Activated CD8-positive, alpha-beta memory T cell treated with anti-CD3 and anti-CD28 coated beads for 48 hours (primary cell): Measurements from ENCODE around the gene VWC2L.

Experiments used
- DNase-seq, 3 experiments: peaks; one replicate each; pipeline ENCODE4 v3.0.0-alpha.2; 2020; ENCODE audit warnings: low read depth in 2 of 3, low spot score in 2 of 3

The VWC2L gene

DNA sequence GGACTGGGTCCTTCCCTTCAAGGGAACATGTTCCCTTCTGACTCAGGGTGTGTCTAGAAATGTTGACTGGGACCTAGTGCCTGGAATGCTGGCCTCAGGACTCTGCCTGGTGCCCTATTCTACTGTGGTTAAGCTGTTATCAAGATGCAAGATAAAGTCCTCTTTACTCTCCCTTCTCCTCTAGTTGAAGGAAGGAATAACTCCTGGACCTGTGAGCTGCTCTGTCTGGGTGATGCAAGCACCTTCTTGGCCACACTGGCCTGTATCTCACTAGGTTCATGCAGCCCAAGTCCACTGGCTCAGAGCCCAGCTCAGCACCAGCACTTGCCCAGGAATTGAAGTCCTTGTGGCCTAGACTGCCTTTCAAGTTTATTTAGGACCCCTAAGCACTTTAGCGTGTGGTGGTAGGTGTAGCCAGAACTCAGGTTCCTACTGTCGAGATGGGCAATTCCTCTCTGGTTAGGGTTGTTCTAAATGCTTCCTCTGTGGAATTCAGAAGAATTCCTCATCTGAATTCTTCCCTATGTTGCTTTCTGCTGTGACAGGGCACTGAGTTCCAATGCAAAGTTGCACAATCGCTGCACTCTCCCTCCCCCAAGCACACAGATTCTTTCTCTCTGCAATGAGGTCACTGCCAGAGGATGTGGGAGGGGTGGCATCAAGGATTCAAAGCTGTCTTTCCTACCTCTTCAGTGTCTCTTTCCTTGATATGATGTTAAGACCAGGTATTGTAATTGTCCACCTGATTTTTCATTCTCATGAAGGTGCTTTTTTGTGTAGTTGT is 54.7 kb downstream of the VWC2L start:
- no peak for DNase-seq

- no peak for DNase-seq
Observed at GRCh38 chr2:214469728-214470127, 58.9 kb downstream of the VWC2L start.

DNA sequence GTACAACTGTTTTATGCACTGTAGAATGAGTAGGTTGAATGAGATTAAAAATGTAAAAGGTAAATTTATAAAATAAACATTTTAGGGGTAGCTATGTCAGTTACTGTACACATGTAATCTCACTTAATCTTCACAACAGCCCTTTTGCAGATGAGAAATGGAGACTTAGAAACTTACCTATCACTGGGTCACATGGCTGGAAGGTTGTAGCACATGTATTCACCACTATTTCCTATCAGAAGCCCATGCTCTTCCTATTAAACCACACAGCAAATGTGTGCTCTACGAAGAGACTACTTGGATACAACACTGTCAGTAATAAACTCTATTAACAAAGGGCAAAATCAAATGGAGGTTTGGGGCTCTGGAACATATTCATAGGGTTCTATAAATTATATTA is 60.5 kb downstream of the VWC2L start:
- no peak for DNase-seq

GRCh38 chr2:214471990-214472389 is 61.1 kb downstream of the VWC2L start:
- no peak for DNase-seq

GRCh38 chr2:214477305-214477704 is 66.5 kb downstream of the VWC2L start:
- DNase-seq = no peak

DNA sequence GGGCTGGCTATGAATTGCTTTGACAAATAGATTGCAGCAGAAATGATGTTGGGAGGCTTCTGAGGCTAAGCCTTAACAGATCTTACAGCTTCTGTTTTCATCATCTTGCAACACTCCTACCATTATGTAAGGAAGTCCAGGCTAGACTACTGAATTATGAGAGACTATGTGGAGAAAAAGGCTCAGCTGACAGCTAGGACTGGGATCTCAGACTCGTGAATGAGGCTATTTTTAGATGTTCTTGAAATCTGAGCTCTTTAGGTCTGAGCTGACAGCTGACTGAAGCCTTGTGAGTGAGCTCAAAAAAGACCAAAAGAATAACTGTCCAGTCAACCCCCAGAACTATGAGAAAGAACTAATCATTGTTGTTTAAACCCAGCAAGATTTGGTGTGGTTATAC is 70.3 kb downstream of the VWC2L start:
- DNase-seq = no peak

DNA sequence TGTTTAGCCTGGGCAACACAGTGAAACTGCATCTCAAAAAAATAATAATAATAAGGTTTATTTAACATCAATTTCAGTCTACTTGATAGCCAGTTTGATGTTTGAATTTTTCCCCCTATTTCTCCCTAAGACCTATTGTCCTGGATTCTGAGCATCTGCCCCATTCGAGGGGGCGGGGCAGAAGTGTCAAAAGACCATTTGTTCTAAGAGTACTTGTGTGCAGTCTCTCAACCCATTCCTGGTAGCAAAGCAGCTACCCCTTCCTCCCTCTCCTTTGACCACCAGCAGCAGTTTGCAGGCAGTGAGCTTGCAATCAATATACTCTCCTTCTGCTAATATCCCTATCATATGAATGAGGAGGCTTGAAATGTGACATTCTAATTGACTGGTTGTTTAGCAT is 71.9 kb downstream of the VWC2L start:
- no peak for DNase-seq

- no peak for DNase-seq
Observed at GRCh38 chr2:214484239-214484638, 73.4 kb downstream of the VWC2L start.

GRCh38 chr2:214484701-214485100 is 73.8 kb downstream of the VWC2L start:
- no peak for DNase-seq

DNA sequence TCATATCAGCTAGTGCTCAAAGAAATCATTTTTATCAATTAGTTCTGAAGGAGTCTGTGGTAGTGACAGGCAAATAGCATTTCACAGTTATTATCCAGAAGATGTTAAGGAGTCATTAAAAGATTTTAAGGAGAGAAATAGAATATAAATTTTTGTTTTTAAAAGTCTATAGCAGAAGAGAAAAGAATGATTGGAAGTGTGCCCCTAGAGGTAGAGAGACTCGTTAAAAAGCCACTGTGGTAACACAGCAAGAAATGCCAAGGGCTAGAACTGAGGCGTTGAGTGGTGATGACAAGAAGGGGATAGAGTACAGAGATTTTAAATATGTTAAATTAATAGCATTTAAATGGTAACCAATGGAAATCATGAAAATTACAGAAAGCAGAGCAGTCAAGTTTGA is 78.3 kb downstream of the VWC2L start:
- no peak for DNase-seq

DNA sequence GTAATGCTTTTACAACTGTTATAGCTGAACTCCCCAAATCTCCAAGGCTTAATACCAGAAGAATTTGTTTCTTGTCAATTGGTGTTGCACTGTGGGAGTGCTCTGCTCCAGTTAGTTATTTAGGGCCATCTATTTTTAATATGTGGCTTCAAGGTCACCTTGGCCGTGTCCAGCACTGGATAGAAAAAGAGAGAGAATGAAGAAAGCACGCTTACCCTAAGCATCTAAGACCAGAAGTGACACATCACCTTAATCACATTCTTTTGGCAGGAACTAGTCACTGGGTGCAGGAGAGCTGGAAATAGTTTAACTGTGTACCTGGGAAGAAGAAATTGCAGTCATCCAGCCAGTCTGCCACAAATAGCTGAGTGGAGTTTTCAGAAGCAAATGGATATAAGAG is 78.8 kb downstream of the VWC2L start:
- no peak for DNase-seq

GRCh38 chr2:214492152-214492551 is 81.3 kb downstream of the VWC2L start:
- no peak for DNase-seq

- DNase-seq = no peak
Observed at GRCh38 chr2:214492608-214493007, 81.8 kb downstream of the VWC2L start.

- no peak for DNase-seq
Observed at GRCh38 chr2:214497489-214497888, 86.6 kb downstream of the VWC2L start.

DNA sequence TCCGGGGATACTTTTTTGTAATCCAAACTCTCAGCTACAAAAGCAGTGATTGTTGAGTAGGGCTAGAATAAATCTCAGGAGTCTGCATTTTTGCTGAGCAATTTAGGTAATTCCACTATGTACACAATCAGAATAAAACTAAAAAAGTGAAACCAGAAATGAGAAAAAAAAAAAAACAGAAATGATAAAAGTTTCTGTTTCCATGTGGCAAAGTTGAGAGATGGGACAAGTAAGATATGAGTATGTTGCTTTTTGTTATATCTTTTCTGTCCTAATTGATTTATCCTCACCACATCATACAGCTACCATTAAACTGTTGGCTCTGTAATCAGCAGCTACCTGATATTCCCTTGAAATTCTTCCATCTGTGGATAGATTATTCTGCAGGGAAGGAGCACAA is 92.7 kb downstream of the VWC2L start:
- no peak for DNase-seq

DNA sequence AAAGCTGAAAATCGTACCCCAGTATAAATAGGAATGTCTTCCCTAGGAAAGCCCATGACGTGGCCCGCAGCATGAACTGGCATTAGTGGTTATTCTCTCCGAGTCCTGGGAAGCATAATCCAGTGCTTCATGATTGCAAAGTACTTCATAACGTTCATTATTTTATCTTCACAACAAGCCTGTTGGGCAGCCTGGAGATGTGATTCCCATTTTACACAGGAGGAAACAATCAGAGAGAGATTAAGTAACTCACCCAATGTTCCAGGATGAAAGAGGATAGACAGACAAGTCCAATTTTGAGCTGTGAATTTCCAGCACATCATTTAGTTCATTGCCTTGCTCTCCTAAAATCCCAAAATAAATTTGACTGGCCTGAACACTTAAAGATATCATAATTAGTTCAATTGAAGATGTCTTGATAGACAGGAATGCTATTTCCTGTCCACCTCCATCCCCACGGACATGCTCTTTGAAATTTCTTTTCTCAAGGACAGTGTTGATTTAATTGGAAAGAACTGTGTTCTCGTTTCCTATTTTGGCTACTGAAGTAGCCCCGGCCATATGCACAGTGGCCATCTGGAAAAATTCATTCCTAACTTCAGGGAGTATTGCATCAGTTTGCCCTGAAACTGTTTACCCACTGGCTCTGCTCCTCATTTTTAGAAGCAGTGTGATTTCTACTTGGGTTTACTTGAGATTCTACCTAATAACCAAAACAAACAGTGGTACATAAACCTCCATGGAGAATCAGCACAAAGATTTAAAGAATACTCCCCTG is 93.9 kb downstream of the VWC2L start:
- no peak for DNase-seq

DNA sequence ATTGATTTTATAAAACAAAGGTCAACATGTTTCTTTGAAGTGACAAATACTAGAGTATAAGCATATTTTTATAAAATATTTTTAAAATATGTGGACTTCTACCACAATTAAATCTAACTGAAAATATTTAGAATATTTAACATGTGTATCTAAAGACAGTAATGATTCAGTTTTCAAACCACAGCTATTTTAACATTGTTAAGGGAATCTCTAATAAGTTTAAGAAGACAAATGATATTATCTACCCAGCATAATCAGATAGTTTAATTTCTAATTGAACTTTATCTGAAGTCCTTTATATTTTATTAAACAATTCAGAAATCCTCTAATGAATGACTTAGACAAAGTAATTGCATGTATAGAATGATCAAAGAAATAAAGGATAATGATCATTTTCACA is 96.2 kb downstream of the VWC2L start:
- no peak for DNase-seq

DNA sequence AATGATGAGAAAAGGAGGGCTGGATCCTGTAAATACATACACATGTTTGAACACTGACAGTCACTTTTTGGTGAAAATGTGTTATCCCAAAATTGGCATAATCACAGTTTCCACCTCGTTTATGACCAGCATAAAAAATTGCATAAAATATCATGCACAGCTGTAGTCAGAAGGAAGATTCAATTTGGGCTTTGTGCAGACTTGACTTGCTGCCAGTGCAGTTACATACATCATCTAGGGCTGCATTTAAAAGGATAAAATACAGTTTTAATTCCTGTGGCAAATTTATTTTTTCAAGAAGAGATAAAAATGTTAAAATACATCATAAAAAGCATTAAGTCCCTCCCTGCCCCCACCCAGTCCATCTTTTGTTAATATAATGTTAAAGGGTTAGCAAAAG is 103.8 kb downstream of the VWC2L start:
- no peak for DNase-seq

DNA sequence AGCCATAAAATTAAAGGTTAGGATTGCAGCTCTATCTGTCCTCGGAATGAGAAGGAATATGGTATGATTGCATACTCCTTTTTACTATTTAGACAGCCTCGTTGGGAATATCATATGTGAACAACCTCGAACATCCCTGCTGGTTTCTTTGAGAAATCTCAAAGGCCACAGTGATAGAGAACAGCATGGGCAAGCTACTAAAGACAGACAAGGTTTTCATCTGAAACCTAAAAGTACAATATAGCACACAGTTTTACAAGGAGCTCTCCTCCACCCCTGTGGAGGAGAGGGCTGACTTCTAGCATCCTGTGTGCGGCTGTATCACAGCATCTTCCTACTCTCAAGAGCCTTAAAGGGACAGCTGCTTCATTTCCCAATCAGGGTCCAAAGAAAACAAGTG is 104.3 kb downstream of the VWC2L start:
- DNase-seq = no peak

GRCh38 chr2:214519258-214519818 is 108.5 kb downstream of the VWC2L start:
- DNase-seq = no peak

DNA sequence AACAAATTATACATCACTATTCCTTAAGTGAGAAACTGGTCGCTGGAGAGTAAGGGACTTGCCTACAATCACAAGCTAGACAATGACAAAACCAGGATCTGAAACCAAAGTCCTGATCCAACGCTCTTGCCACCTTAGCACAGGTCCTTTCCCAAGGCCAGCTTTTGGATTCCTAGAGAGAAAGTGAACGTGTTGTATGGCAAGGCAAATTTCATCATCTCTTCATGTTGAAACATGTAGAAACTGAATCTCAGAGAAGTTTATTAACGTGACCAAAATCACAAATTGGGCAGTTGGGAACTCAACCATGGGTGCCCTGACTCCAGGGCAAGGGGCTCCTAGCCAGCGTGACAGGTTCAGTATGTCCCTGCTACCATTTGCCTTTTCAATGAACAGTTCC is 118.2 kb downstream of the VWC2L start:
- no peak for DNase-seq

DNA sequence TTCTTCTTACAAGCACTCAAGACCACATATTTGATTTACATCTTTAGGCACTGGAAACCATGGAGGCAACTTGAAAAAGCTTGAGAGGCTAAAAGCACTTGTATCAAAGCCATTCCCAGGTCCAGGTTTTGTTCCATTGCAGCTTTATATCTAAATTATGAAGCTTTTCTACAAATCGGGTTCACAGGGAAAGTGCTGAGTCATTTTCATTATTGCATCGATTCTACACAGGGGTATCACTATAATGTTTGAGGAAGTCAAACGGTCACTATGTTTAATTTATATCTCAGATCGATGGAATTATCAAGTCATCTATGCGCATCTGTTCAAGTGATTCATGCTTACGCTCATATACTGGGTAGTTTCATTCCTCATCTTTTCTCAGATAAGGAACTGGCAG is 118.7 kb downstream of the VWC2L start:
- no peak for DNase-seq
